ENCODE measurements around the gene KCNMA1.

Gene KCNMA1

DNA sequence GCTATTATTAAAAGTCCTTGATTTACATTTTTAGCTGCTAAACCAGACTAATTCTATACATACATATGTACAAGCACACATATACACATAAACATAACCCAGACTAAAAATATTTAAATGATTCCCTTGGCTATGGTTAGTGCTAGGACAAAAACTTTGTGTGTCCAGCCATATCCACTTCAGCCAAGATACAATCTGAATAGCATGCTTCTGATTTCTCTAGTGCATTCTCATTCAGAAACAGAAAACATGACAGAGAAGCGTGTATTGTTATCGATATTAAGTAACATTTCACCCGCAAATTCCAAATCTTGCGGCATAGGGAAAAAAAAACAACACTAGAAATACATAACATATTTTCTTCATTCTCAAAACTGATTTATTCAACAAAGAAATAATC lies 569.3 kb downstream of the KCNMA1 start:
- H3K27ac ChIP-seq (ENCODE audit: insufficient read depth, low read length, poor library complexity, severe bottlenecking), result no peak overlapping the region
- no peak for DNase-seq
- no peaks in the 10 kb centered on the region for H3K36me3 ChIP-seq (ENCODE audit: control insufficient read depth, insufficient read depth, low read length)
- no peak overlapping the region for H3K4me3 ChIP-seq (ENCODE audit: insufficient read depth, low read depth, low read length, poor library complexity, severe bottlenecking)
- no peaks in the 10 kb centered on the region for H3K27me3 ChIP-seq (replicated peaks; ENCODE audit: control insufficient read depth, insufficient read depth, low read length, poor library complexity, severe bottlenecking)
- H3K9me3 ChIP-seq (ENCODE audit: control insufficient read depth, low read length), result no peaks in the 10 kb centered on the region
- H3K4me1 ChIP-seq (ENCODE audit: control insufficient read depth, insufficient read depth, low read length, poor library complexity, severe bottlenecking), result no peaks in the 10 kb centered on the region

DNA sequence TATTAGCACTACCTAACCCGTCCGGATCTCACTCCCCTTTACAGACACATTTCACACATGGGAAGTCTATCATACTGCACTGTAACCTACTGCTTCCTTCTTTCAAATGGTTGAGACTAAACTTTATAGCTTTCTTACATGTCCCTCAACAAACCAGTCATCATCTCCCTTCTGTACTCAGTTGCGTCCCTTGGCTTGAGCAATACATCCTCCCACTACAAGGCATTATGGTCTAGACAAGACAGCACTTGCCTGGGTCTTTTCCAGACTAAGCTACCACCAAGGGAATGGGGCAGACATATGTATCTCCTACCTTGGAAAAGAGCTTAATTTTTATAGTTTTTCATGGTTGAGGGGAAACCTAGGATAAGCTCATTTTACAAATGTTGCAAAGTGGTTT lies 575.2 kb downstream of the KCNMA1 start:
- Histone ChIP-seq H3K4me3 (ENCODE audit: insufficient read depth, low read depth, low read length, poor library complexity, severe bottlenecking) (no peak overlapping the region), H3K36me3 (ENCODE audit: control insufficient read depth, insufficient read depth, low read length) (no peaks in the 10 kb centered on the region), H3K27ac (ENCODE audit: insufficient read depth, low read length, poor library complexity, severe bottlenecking) (no peak overlapping the region), H3K4me1 (ENCODE audit: control insufficient read depth, insufficient read depth, low read length, poor library complexity, severe bottlenecking) (no peaks in the 10 kb centered on the region), H3K27me3 (replicated peaks; ENCODE audit: control insufficient read depth, insufficient read depth, low read length, poor library complexity, severe bottlenecking) (no peaks in the 10 kb centered on the region), H3K9me3 (ENCODE audit: control insufficient read depth, low read length) (no peaks in the 10 kb centered on the region)
- no peak for DNase-seq

DNA sequence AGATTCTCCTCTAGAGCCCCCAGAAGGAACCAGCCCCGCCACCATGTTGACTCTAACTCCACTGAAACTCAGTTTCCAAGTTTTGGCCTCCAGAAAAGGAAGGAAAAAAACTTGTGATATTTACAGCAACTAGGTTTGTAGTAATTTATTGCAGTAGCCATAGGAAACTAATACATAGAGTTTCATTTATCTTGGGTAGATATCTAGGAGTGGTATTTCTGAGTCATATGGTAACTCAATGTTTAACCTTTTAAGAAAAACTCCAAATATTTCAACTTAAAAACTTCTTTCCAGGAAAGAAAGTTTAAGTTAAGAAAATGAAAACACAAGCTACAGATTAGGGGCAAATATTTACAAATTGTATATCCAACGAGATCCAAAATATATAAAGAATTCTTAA lies 576.7 kb downstream of the KCNMA1 start:
- DNase-seq, result no peak
- H3K9me3 ChIP-seq (ENCODE audit: control insufficient read depth, low read length), result no peaks in the 10 kb centered on the region

DNA sequence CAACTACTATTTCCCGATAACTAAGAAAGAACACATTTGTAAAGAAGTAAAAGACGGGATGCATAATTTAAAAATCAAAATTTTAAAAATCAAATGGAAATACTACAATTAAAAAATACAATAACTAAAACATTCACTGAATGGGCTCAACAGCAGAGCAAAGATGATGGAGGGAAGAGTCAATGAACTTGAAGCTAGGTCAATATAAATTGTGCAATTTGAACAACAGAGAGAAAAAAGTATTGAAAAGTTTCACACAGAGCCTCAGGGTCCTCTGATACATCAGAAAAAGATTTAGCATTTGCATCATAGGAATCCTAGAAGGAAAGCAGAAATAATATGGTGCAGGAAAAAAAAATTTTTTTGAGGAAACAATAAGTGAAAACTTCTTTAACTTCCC lies 581.0 kb downstream of the KCNMA1 start:
- Histone ChIP-seq H3K4me1 (ENCODE audit: control insufficient read depth, insufficient read depth, low read length, poor library complexity, severe bottlenecking) (no peaks in the 10 kb centered on the region), H3K9me3 (ENCODE audit: control insufficient read depth, low read length) (no peaks in the 10 kb centered on the region), H3K27me3 (replicated peaks; ENCODE audit: control insufficient read depth, insufficient read depth, low read length, poor library complexity, severe bottlenecking) (no peaks in the 10 kb centered on the region), H3K4me3 (ENCODE audit: insufficient read depth, low read depth, low read length, poor library complexity, severe bottlenecking) (no peak overlapping the region), H3K36me3 (ENCODE audit: control insufficient read depth, insufficient read depth, low read length) (no peaks in the 10 kb centered on the region), H3K27ac (ENCODE audit: insufficient read depth, low read length, poor library complexity, severe bottlenecking) (no peak overlapping the region)
- no peak for DNase-seq

More for the DNA sequence above, 576.7 kb downstream of the KCNMA1 start:
- H3K27me3 ChIP-seq (replicated peaks; ENCODE audit: control insufficient read depth, insufficient read depth, low read length, poor library complexity, severe bottlenecking), result no peaks in the 10 kb centered on the region
- no peak overlapping the region for H3K27ac ChIP-seq (ENCODE audit: insufficient read depth, low read length, poor library complexity, severe bottlenecking)
- no peaks in the 10 kb centered on the region for H3K36me3 ChIP-seq (ENCODE audit: control insufficient read depth, insufficient read depth, low read length)
- no peak overlapping the region for H3K4me3 ChIP-seq (ENCODE audit: insufficient read depth, low read depth, low read length, poor library complexity, severe bottlenecking)
- H3K4me1 ChIP-seq (ENCODE audit: control insufficient read depth, insufficient read depth, low read length, poor library complexity, severe bottlenecking), result no peaks in the 10 kb centered on the region

DNA sequence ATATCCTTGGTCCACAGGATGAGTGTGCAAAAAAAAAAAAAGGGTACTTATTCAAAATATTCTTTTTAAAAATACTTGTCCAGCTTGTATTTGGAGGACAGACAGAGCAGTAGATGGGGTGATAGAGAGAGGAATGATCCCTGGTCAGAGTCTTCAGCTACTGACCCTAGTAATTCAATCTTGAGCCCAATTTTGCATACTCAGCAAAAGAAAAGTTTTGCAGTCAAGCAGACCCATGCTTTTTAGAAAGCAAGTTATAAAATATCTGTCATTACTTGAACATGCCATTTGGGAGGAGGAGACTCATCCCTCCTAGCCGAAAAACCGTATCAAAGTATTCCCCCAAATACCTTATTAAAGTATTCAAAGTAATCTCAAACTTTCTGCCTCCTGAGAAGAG lies 585.0 kb downstream of the KCNMA1 start:
- Histone ChIP-seq H3K4me1 (ENCODE audit: control insufficient read depth, insufficient read depth, low read length, poor library complexity, severe bottlenecking) (no peaks in the 10 kb centered on the region), H3K9me3 (ENCODE audit: control insufficient read depth, low read length) (no peaks in the 10 kb centered on the region), H3K4me3 (ENCODE audit: insufficient read depth, low read depth, low read length, poor library complexity, severe bottlenecking) (no peak overlapping the region), H3K27ac (ENCODE audit: insufficient read depth, low read length, poor library complexity, severe bottlenecking) (no peak overlapping the region), H3K27me3 (replicated peaks; ENCODE audit: control insufficient read depth, insufficient read depth, low read length, poor library complexity, severe bottlenecking) (no peaks in the 10 kb centered on the region), H3K36me3 (ENCODE audit: control insufficient read depth, insufficient read depth, low read length) (no peaks in the 10 kb centered on the region)
- DNase-seq, result no peak

DNA sequence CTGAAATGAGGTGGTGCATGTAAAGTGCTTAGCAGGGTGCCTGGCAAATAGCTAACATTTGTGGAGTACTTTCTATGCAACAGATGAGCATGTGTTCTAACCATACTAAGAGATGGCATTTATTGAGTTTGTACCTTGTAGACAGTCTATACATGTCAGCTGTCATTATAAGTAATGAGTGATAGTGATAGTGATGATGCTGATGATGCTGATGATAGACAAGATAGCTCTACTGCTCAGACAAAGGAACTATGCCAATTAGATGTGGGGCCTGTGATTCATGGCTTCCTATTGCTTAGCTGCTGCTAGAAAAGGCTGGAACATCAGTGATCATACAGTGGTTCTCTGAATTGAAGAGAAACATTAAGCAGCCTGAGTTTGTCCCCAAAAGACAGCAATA lies 585.8 kb downstream of the KCNMA1 start:
- DNase-seq, result no peak
- H3K36me3 ChIP-seq (ENCODE audit: control insufficient read depth, insufficient read depth, low read length), result no peaks in the 10 kb centered on the region
- H3K27ac ChIP-seq (ENCODE audit: insufficient read depth, low read length, poor library complexity, severe bottlenecking), result no peak overlapping the region
- H3K9me3 ChIP-seq (ENCODE audit: control insufficient read depth, low read length), result no peaks in the 10 kb centered on the region
- no peaks in the 10 kb centered on the region for H3K4me1 ChIP-seq (ENCODE audit: control insufficient read depth, insufficient read depth, low read length, poor library complexity, severe bottlenecking)
- no peak overlapping the region for H3K4me3 ChIP-seq (ENCODE audit: insufficient read depth, low read depth, low read length, poor library complexity, severe bottlenecking)
- no peaks in the 10 kb centered on the region for H3K27me3 ChIP-seq (replicated peaks; ENCODE audit: control insufficient read depth, insufficient read depth, low read length, poor library complexity, severe bottlenecking)

DNA sequence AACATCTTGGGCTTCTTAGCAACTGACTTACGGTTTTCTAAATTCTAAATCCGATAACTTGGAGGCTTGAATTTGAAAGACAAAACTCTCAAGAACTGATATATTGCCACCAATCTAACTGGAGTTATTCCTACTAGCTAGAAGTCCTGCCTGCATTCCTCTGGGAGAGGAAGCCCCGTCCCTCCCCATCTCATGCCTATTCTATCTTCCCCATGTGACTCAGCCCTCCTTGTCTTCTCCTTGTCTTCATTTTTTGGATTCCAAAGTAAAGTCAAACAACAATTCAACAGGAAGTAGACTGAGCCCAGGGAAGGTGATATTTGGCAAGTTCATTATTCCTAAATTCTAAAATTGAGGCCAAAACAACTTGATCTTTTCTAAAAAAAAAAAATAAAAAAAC lies 587.7 kb downstream of the KCNMA1 start:
- no peak overlapping the region for H3K4me3 ChIP-seq (ENCODE audit: insufficient read depth, low read depth, low read length, poor library complexity, severe bottlenecking)
- no peaks in the 10 kb centered on the region for H3K4me1 ChIP-seq (ENCODE audit: control insufficient read depth, insufficient read depth, low read length, poor library complexity, severe bottlenecking)
- DNase-seq, result no peak
- no peaks in the 10 kb centered on the region for H3K36me3 ChIP-seq (ENCODE audit: control insufficient read depth, insufficient read depth, low read length)
- H3K27me3 ChIP-seq (replicated peaks; ENCODE audit: control insufficient read depth, insufficient read depth, low read length, poor library complexity, severe bottlenecking), result no peaks in the 10 kb centered on the region
- H3K9me3 ChIP-seq (ENCODE audit: control insufficient read depth, low read length), result no peaks in the 10 kb centered on the region
- H3K27ac ChIP-seq (ENCODE audit: insufficient read depth, low read length, poor library complexity, severe bottlenecking), result no peak overlapping the region

DNA sequence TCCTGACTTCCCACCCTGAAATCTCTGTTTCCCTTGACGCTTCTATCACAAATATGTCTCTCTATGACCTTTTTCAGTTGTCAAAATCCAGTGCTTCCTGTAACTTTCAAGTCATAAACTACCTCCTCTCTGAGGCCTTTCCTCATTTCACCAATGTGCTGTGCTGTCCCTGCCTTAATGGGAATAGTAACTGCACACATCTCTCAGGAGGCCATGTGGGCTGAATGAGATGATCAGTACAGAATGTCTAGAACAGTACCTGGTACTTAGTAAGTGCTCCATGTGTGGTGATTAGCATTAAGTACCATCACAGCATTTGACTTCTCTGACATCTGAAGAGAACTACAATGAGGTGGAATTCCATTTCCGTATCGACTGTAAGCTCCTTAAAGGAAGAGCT lies 588.5 kb downstream of the KCNMA1 start:
- no peak overlapping the region for H3K4me3 ChIP-seq (ENCODE audit: insufficient read depth, low read depth, low read length, poor library complexity, severe bottlenecking)
- H3K36me3 ChIP-seq (ENCODE audit: control insufficient read depth, insufficient read depth, low read length), result no peaks in the 10 kb centered on the region
- H3K27ac ChIP-seq (ENCODE audit: insufficient read depth, low read length, poor library complexity, severe bottlenecking), result no peak overlapping the region
- H3K9me3 ChIP-seq (ENCODE audit: control insufficient read depth, low read length), result no peaks in the 10 kb centered on the region
- H3K4me1 ChIP-seq (ENCODE audit: control insufficient read depth, insufficient read depth, low read length, poor library complexity, severe bottlenecking), result no peaks in the 10 kb centered on the region
- no peaks in the 10 kb centered on the region for H3K27me3 ChIP-seq (replicated peaks; ENCODE audit: control insufficient read depth, insufficient read depth, low read length, poor library complexity, severe bottlenecking)
- no peak for DNase-seq

DNA sequence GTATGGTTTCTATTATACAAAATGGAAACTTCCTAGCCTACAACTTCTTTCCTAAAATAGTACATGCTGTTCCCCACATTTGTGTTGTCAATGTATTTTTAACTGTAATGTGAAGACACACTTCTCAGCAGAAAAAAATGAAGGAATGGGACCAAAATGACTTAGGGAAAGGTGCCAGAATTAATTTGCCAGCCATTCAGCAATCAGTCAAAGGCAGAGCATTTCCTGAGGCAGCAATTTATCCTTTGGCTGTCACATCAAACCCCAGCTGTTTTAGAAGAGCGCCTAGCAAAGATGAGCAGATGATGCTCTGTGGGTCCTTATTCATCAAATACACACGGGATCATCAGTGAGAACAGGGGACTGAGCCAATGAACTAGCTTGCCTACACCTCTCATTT lies 592.5 kb downstream of the KCNMA1 start:
- no peaks in the 10 kb centered on the region for H3K36me3 ChIP-seq (ENCODE audit: control insufficient read depth, insufficient read depth, low read length)
- H3K4me1 ChIP-seq (ENCODE audit: control insufficient read depth, insufficient read depth, low read length, poor library complexity, severe bottlenecking), result no peaks in the 10 kb centered on the region
- H3K4me3 ChIP-seq (ENCODE audit: insufficient read depth, low read depth, low read length, poor library complexity, severe bottlenecking), result no peak overlapping the region
- no peaks in the 10 kb centered on the region for H3K27me3 ChIP-seq (replicated peaks; ENCODE audit: control insufficient read depth, insufficient read depth, low read length, poor library complexity, severe bottlenecking)
- no peak overlapping the region for H3K27ac ChIP-seq (ENCODE audit: insufficient read depth, low read length, poor library complexity, severe bottlenecking)
- no peaks in the 10 kb centered on the region for H3K9me3 ChIP-seq (ENCODE audit: control insufficient read depth, low read length)
- DNase-seq, result no peak

DNA sequence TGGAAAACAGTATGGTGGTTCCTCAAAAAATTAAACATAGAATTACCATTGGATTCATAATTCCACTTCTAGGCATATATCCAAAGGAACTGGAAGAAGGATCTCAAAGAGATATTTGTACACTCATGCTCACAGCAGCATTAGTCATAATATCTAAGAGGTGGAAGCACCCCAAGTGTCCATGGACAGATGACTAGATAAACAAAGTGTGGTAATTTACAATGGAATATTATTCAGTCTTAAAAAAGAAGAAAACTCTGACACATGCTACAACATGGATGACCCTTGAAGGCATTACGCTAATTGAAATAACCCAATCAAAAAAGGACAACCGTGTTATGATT lies 594.2 kb downstream of the KCNMA1 start:
- Histone ChIP-seq H3K27me3 (replicated peaks; ENCODE audit: control insufficient read depth, insufficient read depth, low read length, poor library complexity, severe bottlenecking) (no peaks in the 10 kb centered on the region), H3K9me3 (ENCODE audit: control insufficient read depth, low read length) (no peaks in the 10 kb centered on the region), H3K36me3 (ENCODE audit: control insufficient read depth, insufficient read depth, low read length) (no peaks in the 10 kb centered on the region), H3K27ac (ENCODE audit: insufficient read depth, low read length, poor library complexity, severe bottlenecking) (no peak overlapping the region), H3K4me1 (ENCODE audit: control insufficient read depth, insufficient read depth, low read length, poor library complexity, severe bottlenecking) (no peaks in the 10 kb centered on the region), H3K4me3 (ENCODE audit: insufficient read depth, low read depth, low read length, poor library complexity, severe bottlenecking) (no peak overlapping the region)
- DNase-seq, result no peak

Data from effector memory CD4-positive, alpha-beta T cell (primary cell).